Bronchial epithelial cell (primary cell): ENCODE data around the gene SNAP25. TPM values are rescaled to one million over a fixed set of nuclear protein-coding genes. Genes with fewer than 3 reads are reported as not detected.

Source experiments
- DNase-seq: peaks from one replicate; pipeline ENCODE4 v3.0.0-alpha.2; 2010; ENCODE audit warnings: low read depth
- FAIRE-seq: peaks from 2 replicates; lab custom pipeline; 2011; peaks lifted over from hg19 to GRCh38; lab: Jason Lieb, UNC
- H3K27me3 ChIP-seq: 2 replicates; pipeline ENCODE4 v1.5.1; 2011; ENCODE audit warnings: low read length; ENCODE audit not compliant: control insufficient read depth, insufficient read depth
- H3K36me3 ChIP-seq: 2 replicates; pipeline ENCODE4 v1.5.1; 2011; ENCODE audit warnings: low read length; ENCODE audit not compliant: control insufficient read depth, insufficient read depth
- H3K4me3 ChIP-seq: 2 replicates; pipeline ENCODE4 v1.5.1; 2011; ENCODE audit warnings: mild to moderate bottlenecking, low read depth, low read length, control low read depth
- CTCF ChIP-seq: IDR thresholded peaks from 2 replicates; pipeline ENCODE4 v1.5.1; 2011; ENCODE audit warnings: mild to moderate bottlenecking, moderate library complexity, low read length, control low read depth, inconsistent platforms; ENCODE audit not compliant: insufficient read depth, severe bottlenecking
- total RNA-seq: library from RNA; depleted of rRNA; stranded (reverse); fragments of >200 nt; gene quantifications from 2 replicates; pipeline ENCODE4 v1.2.1, GENCODE V29; 2014

The SNAP25 gene
- total RNA-seq, 1 donor from 2014 or later = not detected

GRCh38 chr20:10344953-10345352, 126.3 kb downstream of the SNAP25 start:
- Histone ChIP-seq H3K27me3 (no peaks in the 10 kb centered on the region), H3K36me3 (no peaks in the 10 kb centered on the region), H3K4me3 (no peak overlapping the region)
- DNase-seq = no peak
- FAIRE-seq = no peak
- no peak for TF ChIP-seq CTCF

GRCh38 chr20:10347086-10347880, 128.7 kb downstream of the SNAP25 start:
- Histone ChIP-seq H3K36me3 (no peaks in the 10 kb centered on the region), H3K4me3 (no peak overlapping the region), H3K27me3 (no peaks in the 10 kb centered on the region)
- no peak for FAIRE-seq
- no peak for TF ChIP-seq CTCF
- no peak for DNase-seq

DNA sequence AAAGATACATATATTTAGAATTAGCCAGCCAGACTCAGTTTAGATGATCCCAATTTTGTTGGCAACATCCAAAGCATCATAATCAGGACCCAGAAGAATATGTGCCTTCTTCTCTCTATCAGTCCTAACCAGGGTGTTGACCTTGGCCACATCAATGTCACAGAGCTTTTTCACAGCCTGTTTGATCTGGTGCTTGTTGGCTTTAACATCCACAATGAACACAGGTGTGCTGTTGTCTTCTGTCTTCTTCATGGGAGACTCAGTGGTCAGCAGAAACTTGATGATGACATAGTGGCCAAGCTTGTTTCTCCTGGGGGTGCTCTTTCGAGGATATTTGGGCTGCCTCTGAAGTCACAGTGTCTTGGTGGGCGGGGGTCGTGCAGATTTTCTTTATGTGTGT, 130.5 kb downstream of the SNAP25 start:
- H3K27me3 ChIP-seq = no peaks in the 10 kb centered on the region
- H3K36me3 ChIP-seq = no peaks in the 10 kb centered on the region
- H3K4me3 ChIP-seq = no peak overlapping the region
- DNase-seq (no peak), FAIRE-seq (no peak)
- TF ChIP-seq CTCF = no peak

- H3K27me3 ChIP-seq = no peaks in the 10 kb centered on the region
- DNase-seq (no peak), FAIRE-seq (no peak)
- no peak for TF ChIP-seq CTCF
- H3K36me3 ChIP-seq = no peaks in the 10 kb centered on the region
- no peak overlapping the region for H3K4me3 ChIP-seq
These were observed 131.7 kb downstream of the SNAP25 start for GRCh38 chr20:10350188-10350842.

- no peak for TF ChIP-seq CTCF
- FAIRE-seq = no peak
- Histone ChIP-seq H3K27me3 (no peaks in the 10 kb centered on the region), H3K4me3 (no peak overlapping the region), H3K36me3 (no peaks in the 10 kb centered on the region)
- no peak for DNase-seq
These were observed 134.5 kb downstream of the SNAP25 start for GRCh38 chr20:10352934-10353824.
